Ovary (tissue), 9 donors: Measurements from ENCODE around the gene RGS11. TPM values are rescaled to one million over a fixed set of nuclear protein-coding genes. Genes with fewer than 3 reads are reported as not detected.
A peak's percentile ranks its signal among the peaks of the same experiment; 100 is the strongest.

Experiments
- DNase-seq, 5 donors: peaks; one replicate each; pipeline ENCODE4 v3.0.0-alpha.2; 2019 to 2020
- H3K27ac ChIP-seq, 2 donors: fragments of 200-600 bp; one replicate each; pipeline versions ENCODE4 v1.5.1 to v1.8.0; 2019 to 2022
- H3K27me3 ChIP-seq: fragments of 200-600 bp; one replicate; pipeline ENCODE4 v1.8.0; 2022
- H3K36me3 ChIP-seq: fragments of 200-600 bp; sonication (generic); one replicate; pipeline ENCODE4 v1.5.1; 2019
- H3K4me1 ChIP-seq: one replicate; pipeline ENCODE4 v1.8.1; 2013; ENCODE audit warnings: mild to moderate bottlenecking, moderate library complexity; ENCODE audit not compliant: insufficient read depth
- H3K4me3 ChIP-seq: fragments of 200-600 bp; sonication (generic); one replicate; pipeline ENCODE4 v1.5.1; 2017
- H3K9me3 ChIP-seq, 2 donors: fragments of 200-600 bp in 1 of 2; sonication (generic) in 1 of 2; one replicate each; pipeline versions ENCODE4 v1.5.1 to v1.8.1; 2013 to 2019; ENCODE audit warnings: mild to moderate bottlenecking in 1 of 2, moderate library complexity in 1 of 2
- EP300 ChIP-seq: sonication (generic); formaldehyde crosslinking; IDR thresholded peaks from one replicate; pipeline ENCODE4 v1.6.1; 2017; ENCODE audit warnings: antibody characterized with exemption
- POLR2A ChIP-seq: fragments of 450-650 bp; IDR thresholded peaks from one replicate; pipeline ENCODE4 v1.6.1; 2017; ENCODE audit warnings: antibody characterized with exemption, mild to moderate bottlenecking, moderate library complexity
- WGBS, 3 donors: extraction: QIAGEN DNeasy Blood & Tissue Kit in 1 of 3; methylation state at CpG; one replicate each; pipeline versions ENCODE4 v1.1.5 to v1.1.7; 2013 to 2017; 5-methylcytosine and 5-hydroxymethylcytosine counted together
- intact Hi-C, 4 donors: fragments of 100-400 bp; cut with DNase I; formaldehyde crosslinking; loops; one replicate each; pipeline versions ENCODE4 v1.11.0 to v1.15.1; 2022 to 2023
- polyA plus RNA-seq, 2 donors: library from polyadenylated mRNA; stranded (reverse); fragments of 200-250 nt in 1 of 2; fragments of 350-450 nt in 1 of 2; fragmentation: Illumina TruSeq in 1 of 2; extraction: RNeasy Lipid Tissue Mini Kit (QIAGEN cat#74804) in 1 of 2; gene quantifications; one replicate each; pipeline ENCODE4 v1.2.3, GENCODE V29; 2013 to 2014
- total RNA-seq, 7 donors: library from RNA; depleted of rRNA in 2 of 7; stranded (reverse); fragments of >200 nt in 2 of 7; fragmentation: NEBNext Ultra II Directional in 3 of 7; extraction: Animal tissue kit (Norgen Biotek cat#: 25700) in 3 of 7; gene quantifications; one replicate each; pipeline versions ENCODE4 v1.1.0 to v1.2.4, GENCODE V29; 2016 to 2023
- TF ChIP-seq, protein P1 (sequence below), 3 donors: fragments of 450-650 bp in 2 of 3; fragments of 200-600 bp in 1 of 3; IDR thresholded peaks; one replicate each; pipeline versions ENCODE4 v1.5.1 to v1.8.0; 2016 to 2022; ENCODE audit warnings: antibody characterized with exemption in 3 of 3, mild to moderate bottlenecking in 1 of 3
- donor health status: DM: no; HTN: no; CAD: no; lungs with moderate emphysema.
- donor health status: DM: no; HTN: no; CAD: no.
- donor health status: Bipolar disorder and iron deficiency.
- donor health status: DM: yes; HTN: yes; CAD: no.
- donor health status: DM: no; HTN: no; CAD: no.
- donor health status: DM: yes; HTN: yes; CAD: no.

The RGS11 gene
- total and polyA plus RNA-seq, 9 donors, result 0.33 to 1.7 (median 0.71) TPM; not detected in 2

DNA sequence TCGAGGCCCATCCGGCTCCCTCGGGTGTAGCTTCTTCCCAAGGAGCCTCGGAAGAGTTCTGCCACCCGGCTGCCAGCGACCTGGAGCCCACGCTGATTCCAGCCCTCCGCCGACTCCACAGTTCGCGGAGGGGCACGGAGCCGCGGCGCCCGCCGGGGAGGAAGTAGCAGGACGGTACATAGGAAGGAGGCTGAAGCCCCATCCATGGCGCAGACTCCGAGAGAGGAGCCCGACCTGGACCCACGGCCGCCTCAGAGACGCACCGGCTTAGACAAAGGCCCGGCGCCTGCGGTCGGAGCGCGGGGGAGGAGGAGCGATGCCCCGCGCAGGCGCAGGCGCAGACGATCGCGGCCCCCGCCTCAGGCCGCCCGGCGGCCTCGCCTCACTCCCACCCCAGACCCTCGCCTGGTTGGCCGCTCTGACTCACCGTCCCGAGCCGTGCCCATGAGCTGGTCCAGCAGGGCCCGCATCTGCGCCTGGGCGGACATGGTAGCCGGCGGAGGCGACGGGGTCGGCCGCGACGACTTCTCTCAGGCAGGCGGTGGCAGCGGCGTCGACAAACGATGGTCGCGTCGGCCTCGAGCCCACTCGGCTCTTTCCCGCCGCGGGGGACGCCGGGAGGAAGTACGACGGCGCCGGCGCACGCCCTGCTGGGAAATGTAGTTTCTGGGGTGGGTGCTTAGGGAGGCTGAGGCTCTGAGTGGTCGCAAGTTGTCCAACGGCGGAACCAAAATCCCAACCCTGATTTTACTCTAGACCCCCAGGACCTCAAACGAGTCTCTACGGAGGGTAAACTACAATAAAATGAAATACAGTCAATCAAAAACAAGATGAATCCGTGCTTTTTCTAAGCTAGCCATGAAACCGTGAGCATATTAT, 46.7 kb downstream of the RGS11 start, which contains the start of gene LUC7L:
Gene LUC7L, minus strand, starts transcription at position 598 of the 879 bp plus-strand sequence. Its CDS starts 110 bp downstream, at position 488.
- H3K4me1 ChIP-seq, result peaks cover 3% of the 10 kb centered on the region
- peak within 1 kb of the TSS; percentile 86 to 93 for H3K27ac ChIP-seq
- peak; percentile 85 to 92 (median 88) for DNase-seq
- no peaks in the 10 kb centered on the region for H3K36me3 ChIP-seq
- H3K4me3 ChIP-seq, result peak within 1 kb of the TSS; percentile 97
- intact Hi-C loops, result no loop called here
- WGBS, 3 donors, result 1 to 2% (median 1%) methylated on average over 65 to 88 of the region's 88 CpGs
- H3K9me3 ChIP-seq, result no peaks in the 10 kb centered on the region
- TF ChIP-seq, protein P1, sequence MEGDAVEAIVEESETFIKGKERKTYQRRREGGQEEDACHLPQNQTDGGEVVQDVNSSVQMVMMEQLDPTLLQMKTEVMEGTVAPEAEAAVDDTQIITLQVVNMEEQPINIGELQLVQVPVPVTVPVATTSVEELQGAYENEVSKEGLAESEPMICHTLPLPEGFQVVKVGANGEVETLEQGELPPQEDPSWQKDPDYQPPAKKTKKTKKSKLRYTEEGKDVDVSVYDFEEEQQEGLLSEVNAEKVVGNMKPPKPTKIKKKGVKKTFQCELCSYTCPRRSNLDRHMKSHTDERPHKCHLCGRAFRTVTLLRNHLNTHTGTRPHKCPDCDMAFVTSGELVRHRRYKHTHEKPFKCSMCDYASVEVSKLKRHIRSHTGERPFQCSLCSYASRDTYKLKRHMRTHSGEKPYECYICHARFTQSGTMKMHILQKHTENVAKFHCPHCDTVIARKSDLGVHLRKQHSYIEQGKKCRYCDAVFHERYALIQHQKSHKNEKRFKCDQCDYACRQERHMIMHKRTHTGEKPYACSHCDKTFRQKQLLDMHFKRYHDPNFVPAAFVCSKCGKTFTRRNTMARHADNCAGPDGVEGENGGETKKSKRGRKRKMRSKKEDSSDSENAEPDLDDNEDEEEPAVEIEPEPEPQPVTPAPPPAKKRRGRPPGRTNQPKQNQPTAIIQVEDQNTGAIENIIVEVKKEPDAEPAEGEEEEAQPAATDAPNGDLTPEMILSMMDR (IDR thresholded peaks at IDR 0.05), result peak in 2 of 3 donors; percentile 19 to 23
- TF ChIP-seq POLR2A, result peak; percentile 99
- no peak for TF ChIP-seq EP300
- no peaks in the 10 kb centered on the region for H3K27me3 ChIP-seq

DNA sequence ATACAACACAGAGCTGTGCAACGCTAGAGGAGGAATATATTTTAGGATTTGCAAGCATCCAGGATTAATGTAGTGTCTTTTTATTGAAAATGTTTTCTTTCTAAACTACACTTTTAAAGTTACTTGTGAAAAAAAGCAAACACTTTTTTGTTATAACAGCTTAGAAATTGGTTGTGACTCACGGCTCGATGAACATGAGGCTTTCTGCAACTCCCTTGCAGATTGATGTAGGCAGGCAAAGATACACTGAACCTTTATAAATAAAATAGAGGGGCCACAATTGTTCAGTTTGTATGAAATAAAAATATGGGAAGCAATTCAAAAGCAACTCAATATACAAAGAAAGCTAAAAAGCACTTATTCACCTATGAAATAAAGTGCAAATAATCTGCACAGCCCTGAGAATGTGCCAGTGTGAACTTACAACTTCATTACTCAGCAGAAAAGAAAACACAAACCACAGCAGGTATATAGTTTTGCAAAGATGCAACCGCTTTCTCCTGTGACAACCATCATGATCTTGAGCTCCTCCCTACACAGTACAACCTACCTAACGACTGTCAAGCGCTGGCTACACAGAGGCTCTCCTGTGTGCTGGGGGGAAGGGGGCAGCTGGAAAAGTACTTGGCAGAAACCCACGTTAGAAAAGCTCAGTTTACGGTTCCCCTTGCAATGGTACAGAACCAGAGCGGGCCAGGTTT, 47.4 kb downstream of the RGS11 start:
- DNase-seq, result no peak
- Histone ChIP-seq H3K9me3 (no peaks in the 10 kb centered on the region), H3K4me3 (peak overlapping the region; percentile 97), H3K4me1 (peaks cover 3% of the 10 kb centered on the region), H3K27me3 (no peaks in the 10 kb centered on the region), H3K36me3 (no peaks in the 10 kb centered on the region), H3K27ac (peak overlapping the region; percentile 86 to 93)
- TF ChIP-seq, protein P1 (IDR thresholded peaks at IDR 0.05), result no peak
- TF ChIP-seq EP300, result no peak
- no peak for TF ChIP-seq POLR2A
- 9 to 13% (median 12%) methylated on average over 9 of the region's 9 CpGs for WGBS, 3 donors
- intact Hi-C loops, result no loop called here

DNA sequence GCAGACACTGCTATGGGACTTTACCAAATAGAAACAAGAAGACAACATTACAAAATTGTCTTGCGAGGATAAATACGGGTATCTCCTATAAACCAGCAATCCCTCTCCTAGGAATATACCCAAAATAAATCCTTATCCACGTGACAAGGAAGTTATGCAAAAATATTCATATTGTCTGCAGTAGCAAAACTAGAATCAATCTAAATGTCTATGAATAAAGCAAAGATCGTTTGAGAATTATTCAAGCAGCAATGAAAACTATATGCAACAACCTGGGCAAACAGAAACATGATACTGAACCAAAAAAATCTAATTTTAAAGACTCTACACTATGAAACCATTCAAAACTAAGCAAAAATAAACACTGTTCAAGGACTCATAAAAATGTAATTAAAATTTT, 55.7 kb downstream of the RGS11 start:
- no peak for DNase-seq
- no peaks in the 10 kb centered on the region for H3K4me1 ChIP-seq
- WGBS, 3 donors, result 16 to 44% (median 26%) methylated on average over 4 of the region's 4 CpGs
- no peaks in the 10 kb centered on the region for H3K27me3 ChIP-seq
- no peak overlapping the region for H3K4me3 ChIP-seq
- H3K9me3 ChIP-seq, result no peaks in the 10 kb centered on the region
- no peak for TF ChIP-seq EP300
- TF ChIP-seq, protein P1 (IDR thresholded peaks at IDR 0.05), result no peak
- no peak for TF ChIP-seq POLR2A
- H3K36me3 ChIP-seq, result no peaks in the 10 kb centered on the region
- H3K27ac ChIP-seq, result no peak overlapping the region
- intact Hi-C loops, result no loop called here

Other genes starting within 250 kb of the RGS11 start
- 10 to 100 TPM in 3 of 7 donors, 1 to 10 TPM in 4; 3.7 to 11.0 (median 9.9) TPM for gene POLR3K, start 222.3 kb downstream of the RGS11 start, total RNA-seq
- gene POLR3K, start 222.3 kb downstream of the RGS11 start, polyA plus RNA-seq, result 10 to 100 TPM in 1 of 2 donors, 1 to 10 TPM in 1; 9.4 to 11.9 TPM
- 10 to 100 TPM; 12.8 to 27.8 (median 23.7) TPM for gene SNRNP25, start 222.1 kb downstream of the RGS11 start, total RNA-seq
- 10 to 100 TPM; 26.9 to 35.7 TPM for gene SNRNP25, start 222.1 kb downstream of the RGS11 start, polyA plus RNA-seq
- gene RHBDF1, start 203.3 kb downstream of the RGS11 start, total RNA-seq, result 10 to 100 TPM; 22.6 to 76.0 (median 49.2) TPM
- gene RHBDF1, start 203.3 kb downstream of the RGS11 start, polyA plus RNA-seq, result 10 to 100 TPM; 10.9 to 52.8 TPM
- 10 to 100 TPM; 42.5 to 90.9 (median 48.4) TPM for gene MPG, start 197.7 kb downstream of the RGS11 start, total RNA-seq
- gene MPG, start 197.7 kb downstream of the RGS11 start, polyA plus RNA-seq, result 10 to 100 TPM in 1 of 2 donors, under 1 TPM in 1; 0.60 to 68.4 TPM
- gene NPRL3, start 137.3 kb downstream of the RGS11 start, total RNA-seq, result 10 to 100 TPM; 22.2 to 49.0 (median 38.7) TPM
- gene NPRL3, start 137.3 kb downstream of the RGS11 start, polyA plus RNA-seq, result 10 to 100 TPM; 16.2 to 33.1 TPM
- under 1 TPM in 1 of 7 donors, not detected in 6; 0.28 TPM for gene HBZ, start 123.3 kb downstream of the RGS11 start, total RNA-seq
- gene HBZ, start 123.3 kb downstream of the RGS11 start, polyA plus RNA-seq, result not detected
- gene HBM, start 110.0 kb downstream of the RGS11 start, total RNA-seq, result under 1 TPM in 2 of 7 donors, not detected in 5; 0.78 to 0.92 TPM
- not detected for gene HBM, start 110.0 kb downstream of the RGS11 start, polyA plus RNA-seq
- 100 to 1,000 TPM in 2 of 7 donors, 10 to 100 TPM in 4, 1 to 10 TPM in 1; 4.5 to 173 (median 75.0) TPM for gene HBA2, start 103.1 kb downstream of the RGS11 start, total RNA-seq
- 10 to 100 TPM in 1 of 2 donors, not detected in 1; 32.1 TPM for gene HBA2, start 103.1 kb downstream of the RGS11 start, polyA plus RNA-seq
- gene HBA1, start 99.3 kb downstream of the RGS11 start, total RNA-seq, result 100 to 1,000 TPM in 2 of 7 donors, 10 to 100 TPM in 4, 1 to 10 TPM in 1; 7.4 to 206 (median 81.2) TPM
- gene HBA1, start 99.3 kb downstream of the RGS11 start, polyA plus RNA-seq, result 1 to 10 TPM in 1 of 2 donors, under 1 TPM in 1; 0.50 to 9.6 TPM
- not detected for gene HBQ1, start 95.5 kb downstream of the RGS11 start, total RNA-seq
- gene HBQ1, start 95.5 kb downstream of the RGS11 start, polyA plus RNA-seq, result under 1 TPM in 1 of 2 donors, not detected in 1; 0.29 TPM
- gene LUC7L, start 46.5 kb downstream of the RGS11 start, total RNA-seq, result 100 to 1,000 TPM in 1 of 7 donors, 10 to 100 TPM in 6; 60.7 to 112 (median 74.2) TPM
- gene LUC7L, start 46.5 kb downstream of the RGS11 start, polyA plus RNA-seq, result 10 to 100 TPM; 56.6 to 68.5 TPM
- 10 to 100 TPM; 20.4 to 61.9 (median 49.2) TPM for gene FAM234A, start 41.1 kb downstream of the RGS11 start, total RNA-seq
- gene FAM234A, start 41.1 kb downstream of the RGS11 start, polyA plus RNA-seq, result 10 to 100 TPM; 37.9 to 51.7 TPM
- under 1 TPM in 1 of 7 donors, not detected in 6; 0.77 TPM for gene ARHGDIG, start 4.6 kb upstream of the RGS11 start, total RNA-seq
- gene ARHGDIG, start 4.6 kb upstream of the RGS11 start, polyA plus RNA-seq, result under 1 TPM in 1 of 2 donors, not detected in 1; 0.10 TPM
- under 1 TPM in 3 of 7 donors, not detected in 4; 0.15 to 0.92 (median 0.48) TPM for gene PDIA2, start 7.2 kb upstream of the RGS11 start, total RNA-seq
- under 1 TPM in 1 of 2 donors, not detected in 1; 0.04 TPM for gene PDIA2, start 7.2 kb upstream of the RGS11 start, polyA plus RNA-seq
- gene AXIN1, start 76.8 kb upstream of the RGS11 start, total RNA-seq, result 10 to 100 TPM; 13.7 to 27.2 (median 24.0) TPM
- gene AXIN1, start 76.8 kb upstream of the RGS11 start, polyA plus RNA-seq, result 10 to 100 TPM in 1 of 2 donors, 1 to 10 TPM in 1; 3.7 to 21.8 TPM
- gene MRPL28, start 94.6 kb upstream of the RGS11 start, total RNA-seq, result 10 to 100 TPM; 38.9 to 57.7 (median 40.9) TPM
- gene MRPL28, start 94.6 kb upstream of the RGS11 start, polyA plus RNA-seq, result 10 to 100 TPM; 28.4 to 53.0 TPM
- 10 to 100 TPM; 13.0 to 39.8 (median 23.2) TPM for gene PGAP6, start 106.0 kb upstream of the RGS11 start, total RNA-seq
- gene PGAP6, start 106.0 kb upstream of the RGS11 start, polyA plus RNA-seq, result 10 to 100 TPM; 13.9 to 17.9 TPM
- 100 to 1,000 TPM in 3 of 7 donors, 10 to 100 TPM in 4; 48.8 to 133 (median 93.4) TPM for gene NME4, start 121.3 kb upstream of the RGS11 start, total RNA-seq
- gene NME4, start 121.3 kb upstream of the RGS11 start, polyA plus RNA-seq, result 100 to 1,000 TPM in 1 of 2 donors, 10 to 100 TPM in 1; 72.9 to 117 TPM
- 10 to 100 TPM; 10.2 to 23.7 (median 15.1) TPM for gene DECR2, start 125.9 kb upstream of the RGS11 start, total RNA-seq
- 10 to 100 TPM in 1 of 2 donors, 1 to 10 TPM in 1; 2.1 to 13.0 TPM for gene DECR2, start 125.9 kb upstream of the RGS11 start, polyA plus RNA-seq
- gene RAB11FIP3, start 149.7 kb upstream of the RGS11 start, total RNA-seq, result 10 to 100 TPM; 35.9 to 58.1 (median 38.1) TPM
- 10 to 100 TPM; 18.0 to 40.1 TPM for gene RAB11FIP3, start 149.7 kb upstream of the RGS11 start, polyA plus RNA-seq